HAP-1 (cell line): ENCODE data around the gene RANBP10.

Source experiments
- DNase-seq, 2 experiments: peaks; one replicate each; pipeline ENCODE4 v3.0.0-alpha.2; 2016 to 2020; ENCODE audit warnings: low spot score in 2 of 2
- H3K27me3 ChIP-seq: fragments of 250-450 bp; sonication (Bioruptor Pico); 2 replicates; pipeline ENCODE4 v1.5.1; 2020; ENCODE audit warnings: low read depth, mild to moderate bottlenecking, moderate library complexity
- H3K36me3 ChIP-seq: fragments of 250-450 bp; sonication (Bioruptor Pico); replicated peaks from 2 replicates; pipeline ENCODE4 v1.5.1; 2020; ENCODE audit warnings: mild to moderate bottlenecking
- H3K4me1 ChIP-seq: fragments of 250-450 bp; sonication (Bioruptor Pico); 2 replicates; pipeline ENCODE4 v1.5.1; 2020; ENCODE audit warnings: mild to moderate bottlenecking
- H3K4me3 ChIP-seq: fragments of 250-450 bp; sonication (Bioruptor Pico); 2 replicates; pipeline ENCODE4 v1.5.1; 2020; ENCODE audit warnings: mild to moderate bottlenecking, moderate library complexity
- H3K9me3 ChIP-seq: fragments of 250-450 bp; sonication (Bioruptor Pico); 2 replicates; pipeline ENCODE4 v1.5.1; 2020; ENCODE audit warnings: mild to moderate bottlenecking, moderate library complexity
- in situ Hi-C: fragments of 300-500 bp; cut with MboI; formaldehyde crosslinking; loops from 3 replicates; pipeline ENCODE4 v1.14.3; 2020; ENCODE audit warnings: low sequenced_read_pairs, inconsistent platforms, mixed read lengths

The RANBP10 gene

DNA sequence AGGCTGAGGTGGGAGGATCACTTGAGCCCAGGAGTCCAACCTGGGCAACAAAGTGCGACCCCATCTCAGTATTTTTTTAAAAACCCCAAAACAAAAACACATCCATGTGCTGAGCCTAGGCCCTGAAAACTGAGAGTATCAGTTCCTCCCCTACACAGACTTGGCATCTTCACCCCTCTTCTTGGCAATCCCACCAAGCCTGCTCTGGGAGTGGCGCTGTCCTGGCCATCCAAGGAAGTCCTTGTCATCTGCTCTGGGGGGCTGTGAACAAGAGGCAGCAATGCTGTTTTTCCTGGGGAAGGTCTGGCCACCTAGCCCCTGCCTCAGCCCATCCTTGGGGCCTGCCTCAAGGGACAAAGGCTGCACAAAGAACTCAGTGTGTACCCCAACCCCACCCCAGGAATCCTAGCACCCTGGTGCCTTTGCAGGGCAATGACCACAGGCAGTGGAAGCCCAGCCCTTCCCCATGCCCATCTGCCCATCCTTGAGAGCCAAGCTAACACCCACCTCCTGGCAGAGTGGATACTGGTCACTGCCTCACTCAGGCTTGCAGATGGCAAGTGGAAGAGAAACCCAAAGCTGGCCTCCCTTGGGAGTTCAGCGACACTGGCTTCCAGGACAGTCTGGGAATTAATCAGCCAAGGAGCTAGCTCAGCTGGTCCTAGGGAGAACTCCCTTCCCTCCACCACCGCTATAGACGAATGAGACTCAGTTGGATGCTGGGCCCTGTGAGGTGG is 72.5 kb downstream of the RANBP10 start:
- Histone ChIP-seq H3K4me1 (no peaks in the 10 kb centered on the region), H3K27me3 (no peaks in the 10 kb centered on the region), H3K9me3 (no peaks in the 10 kb centered on the region), H3K36me3 (0 out of 2 replicates have a peak, but pooled peaks cover 1% of the 10 kb centered on the region), H3K4me3 (no peak overlapping the region)
- DNase-seq: no peak
- in situ Hi-C loops: no loop called here

DNA sequence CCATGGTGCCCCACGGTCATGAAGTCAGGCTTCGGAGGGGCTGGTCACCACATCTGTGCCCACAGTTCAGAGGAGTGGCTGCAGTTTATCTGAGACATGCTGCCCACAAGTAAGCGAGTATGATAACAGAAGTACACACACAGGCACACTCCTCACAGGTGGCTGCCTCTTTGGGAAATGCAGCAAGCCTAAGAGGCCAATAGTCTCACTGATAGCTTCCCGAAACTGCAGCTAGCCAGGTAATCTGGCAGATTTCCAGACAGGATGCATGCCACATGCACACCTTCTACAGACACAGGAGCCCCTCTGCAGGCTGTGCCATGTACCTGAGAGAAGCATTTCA is 74.6 kb downstream of the RANBP10 start:
- Histone ChIP-seq H3K4me1 (no peaks in the 10 kb centered on the region), H3K4me3 (no peak overlapping the region), H3K27me3 (no peaks in the 10 kb centered on the region), H3K9me3 (no peaks in the 10 kb centered on the region), H3K36me3 (peaks cover 5% of the 10 kb centered on the region; the same call in 1 of the 2 replicates)
- no peak for DNase-seq
- in situ Hi-C loops: no loop called here

DNA sequence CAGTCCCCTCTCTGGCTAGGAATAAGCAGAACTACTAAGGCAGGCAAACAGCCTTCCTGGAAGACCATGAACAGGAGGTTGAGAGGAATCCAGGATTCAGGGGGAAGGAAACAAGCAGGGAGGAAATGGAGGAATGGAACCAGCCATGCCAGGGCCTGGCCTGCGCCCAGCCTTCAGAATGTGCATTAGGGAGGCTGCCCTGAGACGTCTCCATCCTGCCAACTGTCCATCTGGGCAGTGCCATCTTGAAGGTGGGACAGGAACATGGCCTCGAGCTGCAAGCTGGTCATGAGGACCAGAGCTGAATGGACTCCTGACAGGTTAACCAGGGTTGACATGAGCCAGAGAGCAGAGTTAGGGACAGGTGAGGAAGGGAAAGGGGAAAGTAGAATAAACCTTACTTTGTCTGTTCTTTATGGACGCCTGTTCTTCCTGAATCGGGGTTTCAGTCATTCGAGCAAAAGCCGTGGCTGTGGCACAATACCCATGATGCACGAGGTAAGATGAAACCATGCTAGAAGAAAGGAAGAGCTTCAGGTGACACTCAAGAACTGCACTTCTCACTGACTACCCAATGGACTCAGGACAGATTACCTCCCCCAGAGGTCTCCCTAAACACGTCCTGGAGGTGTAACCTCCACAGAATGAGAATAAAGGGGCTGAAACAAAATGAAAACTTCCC is 75.1 kb downstream of the RANBP10 start:
- peaks cover 5% of the 10 kb centered on the region; the same call in 1 of the 2 replicates for H3K36me3 ChIP-seq
- H3K4me1 ChIP-seq: no peaks in the 10 kb centered on the region
- no peaks in the 10 kb centered on the region for H3K9me3 ChIP-seq
- DNase-seq: no peak
- no peaks in the 10 kb centered on the region for H3K27me3 ChIP-seq
- no peak overlapping the region for H3K4me3 ChIP-seq
- in situ Hi-C loops: no loop called here

- in situ Hi-C loops: no loop called here
- H3K36me3 ChIP-seq: peaks cover 5% of the 10 kb centered on the region; the same call in 1 of the 2 replicates
- no peak for DNase-seq
- H3K9me3 ChIP-seq: no peaks in the 10 kb centered on the region
- H3K27me3 ChIP-seq: no peaks in the 10 kb centered on the region
- no peak overlapping the region for H3K4me3 ChIP-seq
- H3K4me1 ChIP-seq: no peaks in the 10 kb centered on the region
Measured at GRCh38 chr16:67730326-67730725, 76.0 kb downstream of the RANBP10 start.

GRCh38 chr16:67729636-67730248 is 76.6 kb downstream of the RANBP10 start:
- no peak for DNase-seq
- Histone ChIP-seq H3K36me3 (peaks cover 5% of the 10 kb centered on the region; the same call in 1 of the 2 replicates), H3K4me1 (no peaks in the 10 kb centered on the region), H3K4me3 (no peak overlapping the region), H3K27me3 (no peaks in the 10 kb centered on the region), H3K9me3 (no peaks in the 10 kb centered on the region)
- in situ Hi-C loops: no loop called here

DNA sequence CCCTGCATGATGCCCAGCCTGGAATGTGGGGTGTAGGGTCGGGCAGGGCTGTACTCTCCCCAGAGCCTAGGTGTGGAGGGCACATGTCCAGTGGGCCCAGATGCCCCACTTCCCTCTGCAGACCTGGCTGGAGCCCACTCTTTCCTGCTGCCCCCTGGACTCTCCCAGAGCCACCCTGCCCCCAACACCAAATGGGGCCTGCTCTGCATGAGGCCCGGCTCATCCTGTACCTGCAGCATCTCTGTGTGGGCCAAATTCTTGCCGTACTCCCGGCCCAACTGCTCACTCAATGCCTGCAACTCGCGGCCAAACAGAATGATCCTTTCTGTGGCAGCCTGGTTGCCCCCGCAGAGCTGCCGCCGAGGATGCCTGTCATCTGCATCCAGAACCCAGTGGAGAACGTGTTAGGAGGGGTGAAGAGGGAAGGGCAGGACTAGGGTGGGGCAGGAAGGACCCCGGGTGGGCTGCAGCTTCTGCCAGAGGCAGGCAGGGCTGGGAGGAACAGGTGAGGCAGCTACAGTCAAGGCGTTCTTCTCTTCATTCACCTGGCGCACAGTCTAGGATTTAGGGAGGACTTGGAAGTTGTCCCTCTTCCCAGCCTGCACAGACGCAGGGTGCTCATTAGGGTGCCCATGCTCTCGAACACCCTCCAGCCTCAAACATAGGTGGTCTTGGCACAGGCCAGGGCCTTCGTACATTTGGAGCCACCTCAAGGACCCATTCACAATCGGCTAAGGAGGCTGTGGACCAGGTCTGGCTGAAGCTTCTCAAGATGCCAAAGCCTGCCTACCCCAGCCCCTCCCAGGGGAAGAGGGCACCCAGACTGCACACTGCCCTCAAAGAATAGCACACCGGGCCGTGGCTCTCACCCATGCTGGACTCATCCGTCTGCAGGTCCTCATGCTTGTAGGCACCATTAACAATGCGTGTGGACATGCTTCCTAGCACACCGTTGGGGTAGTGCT is 78.6 kb downstream of the RANBP10 start:
- H3K4me1 ChIP-seq: no peaks in the 10 kb centered on the region
- DNase-seq: no peak
- no peaks in the 10 kb centered on the region for H3K9me3 ChIP-seq
- no peak overlapping the region for H3K4me3 ChIP-seq
- H3K27me3 ChIP-seq: no peaks in the 10 kb centered on the region
- peaks cover 5% of the 10 kb centered on the region; the same call in 1 of the 2 replicates for H3K36me3 ChIP-seq
- in situ Hi-C loops: no loop called here

GRCh38 chr16:67726106-67727034 is 80.0 kb downstream of the RANBP10 start:
- in situ Hi-C loops: no loop called here
- Histone ChIP-seq H3K4me1 (no peaks in the 10 kb centered on the region), H3K9me3 (no peaks in the 10 kb centered on the region), H3K27me3 (no peaks in the 10 kb centered on the region), H3K4me3 (no peak overlapping the region), H3K36me3 (peaks cover 5% of the 10 kb centered on the region; the same call in 1 of the 2 replicates)
- DNase-seq: no peak

- Histone ChIP-seq H3K27me3 (no peaks in the 10 kb centered on the region), H3K4me3 (no peak overlapping the region), H3K9me3 (no peaks in the 10 kb centered on the region), H3K36me3 (peaks cover 3% of the 10 kb centered on the region; the same call in 1 of the 2 replicates), H3K4me1 (no peaks in the 10 kb centered on the region)
- in situ Hi-C loops: no loop called here
- DNase-seq: no peak
Measured at GRCh38 chr16:67723911-67724305, 82.5 kb downstream of the RANBP10 start.

DNA sequence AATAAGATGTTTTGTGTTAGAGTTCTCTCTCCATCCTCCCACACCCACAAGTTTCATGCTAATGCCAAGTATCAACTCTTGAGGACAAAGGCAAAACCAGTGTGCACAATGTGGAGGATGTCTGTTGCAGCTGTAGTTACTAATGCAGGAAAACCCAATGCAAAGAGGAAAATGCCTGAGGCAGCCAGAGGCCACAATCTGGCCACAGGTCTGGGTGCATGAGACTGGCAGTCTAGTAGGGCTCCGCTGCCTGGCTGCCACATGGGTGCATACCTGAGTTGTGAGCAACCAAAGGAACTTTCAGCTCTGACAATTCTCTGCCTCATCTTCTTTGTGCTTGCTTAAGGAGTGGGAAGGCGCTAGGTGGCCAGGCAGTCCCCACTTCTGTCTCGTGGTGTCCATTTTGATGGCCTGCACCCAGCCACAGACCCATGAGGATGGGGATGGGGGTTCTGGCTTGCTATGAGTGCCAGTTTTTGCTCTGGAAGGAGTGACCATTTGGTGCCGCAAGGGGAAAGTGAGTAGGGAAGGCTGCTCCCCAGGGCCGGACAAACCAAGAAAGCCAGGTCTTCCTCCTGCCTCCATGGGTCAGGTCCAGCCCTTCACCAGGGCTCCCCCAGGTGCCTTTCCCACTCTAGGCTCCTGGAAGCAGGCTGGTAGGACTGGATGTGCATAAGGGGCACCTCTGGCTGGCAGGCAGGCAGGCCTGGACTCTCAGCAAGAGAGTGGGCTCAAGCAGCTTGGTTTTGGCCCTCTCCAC is 83.0 kb downstream of the RANBP10 start:
- H3K36me3 ChIP-seq: no peaks in the 10 kb centered on the region; the same call in 1 of the 2 replicates
- DNase-seq: no peak
- no peaks in the 10 kb centered on the region for H3K27me3 ChIP-seq
- H3K9me3 ChIP-seq: no peaks in the 10 kb centered on the region
- H3K4me1 ChIP-seq: no peaks in the 10 kb centered on the region; the same call in 1 of the 2 replicates
- in situ Hi-C loops: no loop called here
- H3K4me3 ChIP-seq: no peak overlapping the region

GRCh38 chr16:67720236-67720635 is 86.1 kb downstream of the RANBP10 start:
- H3K36me3 ChIP-seq: no peaks in the 10 kb centered on the region
- no peaks in the 10 kb centered on the region for H3K9me3 ChIP-seq
- DNase-seq: no peak
- in situ Hi-C loops: no loop called here
- peak overlapping the region; percentile 76; the same call in 1 of the 2 replicates for H3K4me3 ChIP-seq
- H3K27me3 ChIP-seq: no peaks in the 10 kb centered on the region
- peaks cover 6% of the 10 kb centered on the region; the same call in 1 of the 2 replicates for H3K4me1 ChIP-seq

DNA sequence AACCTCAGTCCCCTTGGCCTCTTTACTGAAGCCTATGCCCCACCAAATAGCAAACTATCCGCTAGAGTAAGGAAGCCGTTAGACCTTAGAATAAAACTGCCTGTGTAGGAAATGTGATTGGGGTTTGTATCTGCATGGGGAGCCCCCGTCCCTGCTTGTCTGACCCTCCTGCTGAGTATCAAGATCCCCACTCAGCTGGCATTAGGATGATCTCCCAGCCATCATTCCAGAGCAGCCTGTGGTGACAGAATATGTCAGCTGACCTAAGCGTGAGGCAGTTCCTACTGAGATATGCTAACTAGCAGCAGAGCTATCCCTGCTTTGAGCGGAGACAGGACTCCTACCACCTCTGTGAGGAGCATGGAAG is 86.6 kb downstream of the RANBP10 start:
- Histone ChIP-seq H3K4me1 (peaks cover 6% of the 10 kb centered on the region; the same call in 1 of the 2 replicates), H3K27me3 (no peaks in the 10 kb centered on the region), H3K9me3 (no peaks in the 10 kb centered on the region), H3K4me3 (peak overlapping the region; percentile 76), H3K36me3 (no peaks in the 10 kb centered on the region)
- in situ Hi-C loops: no loop called here
- DNase-seq: peak; percentile 20 to 41
